Subcutaneous abdominal adipose tissue (tissue), 5 donors: Measurements from ENCODE around the gene GRB14.

ENCODE experiments used
- H3K27ac ChIP-seq: one replicate; pipeline ENCODE4 v1.7.0; 2013; ENCODE audit warnings: low read depth, mild to moderate bottlenecking, inconsistent platforms, low read length, moderate library complexity
- H3K27me3 ChIP-seq, 5 donors: one replicate each; pipeline ENCODE4 v1.7.0; 2013; ENCODE audit warnings: low read length in 5 of 5, inconsistent platforms in 1 of 5; ENCODE audit not compliant: control insufficient read depth in 5 of 5, insufficient read depth in 4 of 5
- H3K36me3 ChIP-seq, 5 donors: one replicate each; pipeline ENCODE4 v1.7.0; 2013; ENCODE audit warnings: low read length in 5 of 5; ENCODE audit not compliant: control insufficient read depth in 5 of 5, insufficient read depth in 5 of 5
- H3K4me1 ChIP-seq, 5 donors: one replicate each; pipeline ENCODE4 v1.7.0; 2013; ENCODE audit warnings: low read length in 5 of 5, mild to moderate bottlenecking in 3 of 5, moderate library complexity in 1 of 5; ENCODE audit not compliant: control insufficient read depth in 5 of 5, insufficient read depth in 5 of 5
- H3K4me3 ChIP-seq, 5 donors: one replicate each; pipeline ENCODE4 v1.7.0; 2013; ENCODE audit warnings: low read length in 5 of 5, low read depth in 1 of 5
- H3K9ac ChIP-seq, 5 donors: one replicate each; pipeline ENCODE4 v1.7.0; 2013; ENCODE audit warnings: low read length in 5 of 5, mild to moderate bottlenecking in 4 of 5, moderate library complexity in 3 of 5
- H3K9me3 ChIP-seq, 5 donors: one replicate each; pipeline ENCODE4 v1.7.0; 2013; ENCODE audit warnings: low read length in 5 of 5; ENCODE audit not compliant: control insufficient read depth in 5 of 5
- donor health status: healthy.
- donor health status: healthy.
- donor health status: healthy.
- donor health status: healthy.
- donor health status: healthy.

GRB14 gene

GRCh38 chr2:164545484-164545883 lies 75.8 kb downstream of the GRB14 start:
- no peaks in the 10 kb centered on the region for H3K27me3 ChIP-seq
- H3K27ac ChIP-seq, result no peak overlapping the region
- H3K9me3 ChIP-seq, result peaks cover 0 to 4% (median 3%) of the 10 kb centered on the region in 5 donors
- H3K9ac ChIP-seq, result no peak overlapping the region
- no peak overlapping the region for H3K4me3 ChIP-seq
- H3K36me3 ChIP-seq, result no peaks in the 10 kb centered on the region
- no peaks in the 10 kb centered on the region for H3K4me1 ChIP-seq

GRCh38 chr2:164542581-164543021 lies 78.7 kb downstream of the GRB14 start:
- Histone ChIP-seq H3K36me3 (peaks cover 0 to 3% (median 0%) of the 10 kb centered on the region in 5 donors), H3K9ac (no peak overlapping the region), H3K9me3 (peaks cover 0 to 4% (median 3%) of the 10 kb centered on the region in 5 donors), H3K27ac (no peak overlapping the region), H3K4me1 (peaks cover 0 to 6% (median 0%) of the 10 kb centered on the region in 5 donors), H3K27me3 (no peaks in the 10 kb centered on the region), H3K4me3 (no peak overlapping the region)

GRCh38 chr2:164538240-164538866 lies 82.9 kb downstream of the GRB14 start:
- peaks cover 0 to 3% (median 0%) of the 10 kb centered on the region in 5 donors for H3K36me3 ChIP-seq
- no peaks in the 10 kb centered on the region for H3K9me3 ChIP-seq
- no peak overlapping the region for H3K4me3 ChIP-seq
- H3K9ac ChIP-seq, result no peak overlapping the region
- H3K27ac ChIP-seq, result no peak overlapping the region
- no peaks in the 10 kb centered on the region for H3K27me3 ChIP-seq
- peaks cover 0 to 8% (median 3%) of the 10 kb centered on the region in 5 donors for H3K4me1 ChIP-seq

DNA sequence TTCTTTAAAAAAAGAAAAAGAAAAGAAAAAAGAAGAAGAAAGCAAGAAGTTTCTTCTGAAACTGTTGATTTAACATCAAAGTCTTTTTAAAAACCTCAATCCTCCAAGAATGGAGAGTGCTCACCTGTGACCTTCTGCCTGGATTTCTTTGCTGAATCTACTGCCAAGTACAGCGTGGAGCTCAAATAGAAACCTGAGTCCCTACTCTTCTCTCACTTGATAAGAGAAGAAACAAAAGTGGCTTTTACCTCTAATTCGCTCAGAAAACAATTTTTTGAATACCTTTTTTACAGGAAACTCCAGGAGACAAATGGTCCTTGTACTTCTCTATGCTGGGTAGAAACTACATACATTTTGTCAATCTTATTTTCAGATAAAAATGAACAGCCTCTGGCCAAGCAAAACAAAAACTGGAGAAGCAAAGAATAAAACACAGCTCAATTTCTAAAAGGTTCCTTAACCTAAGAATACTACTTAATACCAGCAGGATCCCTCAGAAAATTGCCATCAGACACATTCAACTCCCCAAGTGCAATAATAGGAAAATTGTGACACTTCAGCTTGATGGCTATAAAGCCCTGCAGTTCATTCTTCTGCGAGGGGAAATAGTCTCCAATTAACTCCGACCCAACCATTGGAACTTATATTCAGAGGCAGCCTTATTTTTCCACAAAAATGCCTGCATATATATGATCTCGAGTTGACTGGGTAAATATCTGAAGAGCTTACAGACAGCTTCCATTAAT lies 85.8 kb downstream of the GRB14 start:
- no peak overlapping the region for H3K9ac ChIP-seq
- H3K36me3 ChIP-seq, result peaks cover 0 to 3% (median 0%) of the 10 kb centered on the region in 5 donors
- H3K27ac ChIP-seq, result no peak overlapping the region
- H3K4me3 ChIP-seq, result no peak overlapping the region
- H3K27me3 ChIP-seq, result no peaks in the 10 kb centered on the region
- no peaks in the 10 kb centered on the region for H3K9me3 ChIP-seq
- peaks cover 0 to 8% (median 3%) of the 10 kb centered on the region in 5 donors for H3K4me1 ChIP-seq

DNA sequence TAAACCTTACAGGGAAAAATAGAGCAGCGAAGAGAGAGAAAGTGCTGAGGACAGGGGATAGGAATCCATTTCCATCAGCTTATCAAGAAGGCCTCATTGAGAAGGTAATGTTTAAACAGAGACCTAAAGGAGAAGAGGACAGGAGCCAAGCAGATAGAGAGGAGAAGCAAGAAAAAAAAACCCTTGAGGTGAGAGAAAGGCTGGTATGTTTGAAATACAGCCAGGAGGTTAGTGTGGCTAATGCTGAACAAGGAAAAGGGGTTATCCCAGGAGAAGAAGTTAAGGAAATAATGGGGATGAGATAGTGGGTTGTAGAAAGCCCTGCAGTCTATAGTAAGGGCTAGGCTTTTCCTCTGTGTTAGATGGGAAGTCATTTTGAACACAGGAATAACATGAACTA lies 90.8 kb downstream of the GRB14 start:
- no peak overlapping the region for H3K27ac ChIP-seq
- no peaks in the 10 kb centered on the region for H3K9me3 ChIP-seq
- H3K27me3 ChIP-seq, result no peaks in the 10 kb centered on the region
- H3K36me3 ChIP-seq, result no peaks in the 10 kb centered on the region
- H3K4me1 ChIP-seq, result peaks cover 0 to under 1% (median 0%) of the 10 kb centered on the region in 5 donors
- no peak overlapping the region for H3K9ac ChIP-seq
- no peak overlapping the region for H3K4me3 ChIP-seq

DNA sequence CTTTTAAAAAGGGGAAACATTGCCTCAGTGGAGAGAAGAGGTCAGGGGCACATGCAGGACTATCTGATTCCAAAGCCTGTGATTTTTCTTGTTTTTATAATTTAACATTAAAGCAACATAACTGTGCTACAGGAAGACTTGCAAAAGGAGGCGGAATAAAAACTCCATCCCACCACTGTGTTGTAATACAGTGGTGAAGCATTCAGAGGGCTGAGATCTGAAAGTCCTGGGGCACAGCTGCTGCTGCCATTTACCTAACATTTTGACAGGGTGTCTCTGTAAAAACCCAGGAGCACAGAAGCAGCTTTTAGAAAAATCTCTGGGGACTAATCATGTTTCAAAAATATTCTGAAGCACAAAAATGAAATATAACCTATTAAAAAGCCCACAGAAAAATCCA lies 97.6 kb downstream of the GRB14 start:
- Histone ChIP-seq H3K27me3 (no peaks in the 10 kb centered on the region), H3K4me1 (no peaks in the 10 kb centered on the region), H3K27ac (no peak overlapping the region), H3K9me3 (peaks cover 0 to 8% (median 4%) of the 10 kb centered on the region in 5 donors), H3K36me3 (peaks cover 0 to 8% (median 0%) of the 10 kb centered on the region in 5 donors), H3K4me3 (no peak overlapping the region), H3K9ac (no peak overlapping the region)

DNA sequence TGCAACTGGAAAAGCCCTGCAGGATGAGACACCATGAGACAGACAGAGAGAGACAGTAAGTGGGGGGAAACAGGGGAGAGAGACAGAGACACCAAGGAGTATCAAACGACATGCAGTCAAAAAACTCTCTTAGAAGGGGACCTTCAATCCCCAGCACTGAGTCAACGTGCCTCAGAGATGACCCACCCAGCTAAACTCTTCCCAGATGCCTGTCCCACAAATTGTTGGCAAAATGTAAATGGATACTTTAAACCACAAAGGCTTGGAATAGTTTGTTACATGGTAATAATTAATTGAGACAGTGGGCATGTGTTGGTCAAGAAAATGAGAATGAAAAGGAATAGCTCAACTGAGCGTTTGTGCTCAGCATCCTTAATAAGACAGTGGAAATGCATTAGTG lies 98.3 kb downstream of the GRB14 start:
- H3K9me3 ChIP-seq, result peaks cover 0 to 8% (median 4%) of the 10 kb centered on the region in 5 donors
- no peaks in the 10 kb centered on the region for H3K27me3 ChIP-seq
- H3K27ac ChIP-seq, result no peak overlapping the region
- H3K4me3 ChIP-seq, result no peak overlapping the region
- H3K36me3 ChIP-seq, result peaks cover 0 to 8% (median 0%) of the 10 kb centered on the region in 5 donors
- no peaks in the 10 kb centered on the region for H3K4me1 ChIP-seq
- no peak overlapping the region for H3K9ac ChIP-seq

DNA sequence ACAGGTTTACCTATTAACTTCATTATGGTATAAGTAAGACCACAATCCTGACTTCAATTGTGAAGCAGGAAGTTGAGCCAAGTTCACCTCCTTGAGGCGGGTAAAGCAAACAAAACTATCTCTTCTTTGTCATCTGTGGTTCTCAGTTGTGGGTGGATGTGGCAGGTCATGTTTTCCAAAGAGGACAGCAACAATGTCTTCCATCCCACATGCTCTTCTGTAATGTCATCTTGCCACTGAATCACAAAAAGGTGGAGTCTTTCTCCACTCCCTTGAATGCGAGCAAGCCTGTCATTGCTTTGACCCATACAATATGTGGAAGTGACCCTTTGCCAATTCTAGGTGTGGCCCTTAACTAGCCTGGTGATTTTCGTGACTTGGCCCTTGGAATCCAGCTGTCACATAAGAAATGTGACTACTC lies 98.7 kb downstream of the GRB14 start:
- H3K4me1 ChIP-seq, result no peaks in the 10 kb centered on the region
- H3K36me3 ChIP-seq, result peaks cover 0 to 8% (median 0%) of the 10 kb centered on the region in 5 donors
- H3K27ac ChIP-seq, result no peak overlapping the region
- H3K9ac ChIP-seq, result no peak overlapping the region
- H3K9me3 ChIP-seq, result peaks cover 0 to 8% (median 4%) of the 10 kb centered on the region in 5 donors
- no peaks in the 10 kb centered on the region for H3K27me3 ChIP-seq
- H3K4me3 ChIP-seq, result no peak overlapping the region

- no peak overlapping the region for H3K4me3 ChIP-seq
- no peaks in the 10 kb centered on the region for H3K27me3 ChIP-seq
- H3K27ac ChIP-seq, result no peak overlapping the region
- H3K36me3 ChIP-seq, result peaks cover 0 to 3% (median 0%) of the 10 kb centered on the region in 5 donors
- H3K9ac ChIP-seq, result no peak overlapping the region
- peaks cover 2 to 18% (median 13%) of the 10 kb centered on the region in 5 donors for H3K4me1 ChIP-seq
- H3K9me3 ChIP-seq, result peaks cover 0 to 15% (median 5%) of the 10 kb centered on the region in 5 donors
These were observed 105.5 kb downstream of the GRB14 start for GRCh38 chr2:164515734-164516133.

- H3K4me1 ChIP-seq, result peaks cover 2 to 20% (median 13%) of the 10 kb centered on the region in 5 donors
- H3K27me3 ChIP-seq, result no peaks in the 10 kb centered on the region
- H3K36me3 ChIP-seq, result no peaks in the 10 kb centered on the region
- no peak overlapping the region for H3K27ac ChIP-seq
- no peak overlapping the region for H3K4me3 ChIP-seq
- peaks cover 0 to 15% (median 5%) of the 10 kb centered on the region in 5 donors for H3K9me3 ChIP-seq
- no peak overlapping the region for H3K9ac ChIP-seq
These were observed 106.3 kb downstream of the GRB14 start for GRCh38 chr2:164515030-164515429.
